ENCODE results near the gene FUBP3.

The FUBP3 gene, protein sequence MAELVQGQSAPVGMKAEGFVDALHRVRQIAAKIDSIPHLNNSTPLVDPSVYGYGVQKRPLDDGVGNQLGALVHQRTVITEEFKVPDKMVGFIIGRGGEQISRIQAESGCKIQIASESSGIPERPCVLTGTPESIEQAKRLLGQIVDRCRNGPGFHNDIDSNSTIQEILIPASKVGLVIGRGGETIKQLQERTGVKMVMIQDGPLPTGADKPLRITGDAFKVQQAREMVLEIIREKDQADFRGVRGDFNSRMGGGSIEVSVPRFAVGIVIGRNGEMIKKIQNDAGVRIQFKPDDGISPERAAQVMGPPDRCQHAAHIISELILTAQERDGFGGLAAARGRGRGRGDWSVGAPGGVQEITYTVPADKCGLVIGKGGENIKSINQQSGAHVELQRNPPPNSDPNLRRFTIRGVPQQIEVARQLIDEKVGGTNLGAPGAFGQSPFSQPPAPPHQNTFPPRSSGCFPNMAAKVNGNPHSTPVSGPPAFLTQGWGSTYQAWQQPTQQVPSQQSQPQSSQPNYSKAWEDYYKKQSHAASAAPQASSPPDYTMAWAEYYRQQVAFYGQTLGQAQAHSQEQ

DNA sequence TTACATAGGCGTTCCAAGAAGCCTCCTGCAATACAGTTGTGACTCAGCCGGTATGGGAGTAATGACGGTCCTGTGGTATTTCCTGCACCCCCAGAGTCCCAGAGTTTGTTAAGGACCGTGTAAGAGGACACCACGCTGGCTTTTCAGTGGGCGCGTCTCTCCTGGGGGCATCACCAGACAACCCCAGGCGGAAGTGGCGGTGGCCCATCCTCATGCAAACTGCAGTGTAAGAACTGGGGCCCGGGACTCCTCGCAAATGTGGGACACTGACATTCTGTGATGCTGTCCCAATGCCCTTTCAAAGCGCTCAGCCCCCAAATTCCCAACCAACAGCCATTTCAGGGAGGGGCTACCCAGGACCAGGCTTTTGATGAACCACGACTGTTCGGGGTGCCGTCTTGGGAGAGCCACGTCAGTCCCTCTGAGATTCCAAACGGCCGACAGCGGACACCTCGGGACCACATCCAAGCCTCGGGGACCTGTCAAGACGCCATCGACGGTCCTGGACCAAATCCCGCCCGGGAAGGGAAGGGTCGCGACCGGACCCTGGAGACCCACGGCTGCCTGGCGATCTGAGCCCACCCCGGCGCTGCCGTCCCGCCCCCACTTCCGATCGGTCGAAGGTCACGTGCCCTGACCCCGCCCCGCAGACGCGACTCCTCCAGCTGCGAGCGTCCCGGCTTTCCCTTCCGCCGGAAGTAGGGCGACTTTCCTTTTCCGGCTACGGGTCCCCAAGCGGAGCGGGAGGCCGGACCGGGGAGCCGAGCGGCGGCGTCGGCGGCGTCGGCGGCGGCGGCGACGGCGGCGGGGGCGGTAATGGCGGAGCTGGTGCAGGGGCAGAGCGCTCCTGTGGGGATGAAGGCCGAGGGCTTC, at the start of gene FUBP3:
Gene FUBP3, plus strand, starts transcription at position 713 of the 873 bp plus-strand sequence. Its CDS starts 104 bp downstream, at position 817.
- FAIRE-seq: no peak

DNA sequence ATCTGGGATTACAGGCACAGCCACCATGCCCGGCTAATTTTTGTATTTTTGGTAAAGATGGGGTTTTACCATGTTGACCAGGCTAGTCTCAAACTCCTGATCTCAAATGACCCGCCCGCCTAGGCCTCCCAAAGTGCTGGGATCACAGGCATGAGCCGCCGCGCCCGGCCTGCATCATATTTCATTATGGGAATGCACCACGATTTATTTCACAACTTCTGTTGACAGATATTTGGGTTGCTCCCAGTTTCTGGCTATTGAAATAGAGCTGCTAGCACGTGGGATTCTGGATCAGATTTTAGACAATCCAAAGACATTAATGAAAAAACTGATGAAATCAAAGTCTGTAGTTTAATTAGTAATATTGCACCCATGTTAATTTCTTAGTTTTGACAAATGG, 48.4 kb upstream of the FUBP3 start:
- FAIRE-seq: no peak

DNA sequence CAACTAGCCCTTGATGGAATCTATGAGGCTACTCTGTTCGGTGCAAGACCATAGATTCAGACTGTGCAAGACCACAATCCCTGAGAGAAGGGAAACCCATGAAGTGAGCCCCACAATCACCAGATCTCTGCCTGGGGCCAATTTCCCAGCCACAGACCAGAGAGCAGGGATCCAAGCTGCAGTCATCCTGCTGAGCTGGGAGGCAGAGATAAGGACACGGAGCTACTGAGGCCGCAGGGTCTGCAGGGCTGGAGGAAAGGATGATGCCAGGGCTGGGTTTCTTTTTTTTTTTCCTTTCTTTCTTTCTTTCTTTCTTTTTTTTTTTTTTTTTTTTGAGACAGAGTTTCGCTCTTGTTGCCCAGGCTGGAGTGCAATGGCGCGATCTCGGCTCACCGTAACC, 47.7 kb upstream of the FUBP3 start:
- FAIRE-seq: no peak

DNA sequence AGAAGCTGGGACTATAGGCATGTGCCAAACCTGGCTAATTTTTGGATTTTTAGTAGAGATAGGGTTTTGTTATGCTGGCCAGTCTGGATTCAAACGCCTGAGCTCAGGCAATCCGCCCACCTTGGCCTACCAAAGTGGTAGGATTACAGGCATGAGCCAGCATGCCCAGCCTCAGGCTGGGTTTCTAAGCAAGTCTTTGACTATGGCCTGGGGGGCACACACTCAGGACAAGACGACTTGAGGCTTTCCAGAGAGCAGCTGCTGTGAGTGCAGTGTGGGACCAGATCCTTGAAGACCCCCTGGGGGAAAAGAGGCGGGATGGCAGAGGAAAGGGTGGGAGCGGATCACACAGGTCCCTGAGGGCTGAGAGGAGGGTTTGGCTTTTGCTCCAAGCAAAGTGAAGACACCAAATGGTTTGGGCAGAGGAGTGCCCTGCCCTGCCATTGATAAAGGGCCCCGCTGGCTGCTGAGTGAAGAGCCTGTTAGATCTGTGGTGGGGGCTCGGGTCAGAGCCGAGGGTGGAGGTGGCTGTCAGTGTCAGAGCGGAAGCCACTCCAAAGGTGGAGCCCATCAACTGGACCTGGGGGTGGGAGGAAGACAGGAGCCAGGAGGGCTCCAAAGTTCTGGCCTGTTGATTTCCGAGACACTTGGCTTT, 46.8 kb upstream of the FUBP3 start:
- FAIRE-seq: no peak

DNA sequence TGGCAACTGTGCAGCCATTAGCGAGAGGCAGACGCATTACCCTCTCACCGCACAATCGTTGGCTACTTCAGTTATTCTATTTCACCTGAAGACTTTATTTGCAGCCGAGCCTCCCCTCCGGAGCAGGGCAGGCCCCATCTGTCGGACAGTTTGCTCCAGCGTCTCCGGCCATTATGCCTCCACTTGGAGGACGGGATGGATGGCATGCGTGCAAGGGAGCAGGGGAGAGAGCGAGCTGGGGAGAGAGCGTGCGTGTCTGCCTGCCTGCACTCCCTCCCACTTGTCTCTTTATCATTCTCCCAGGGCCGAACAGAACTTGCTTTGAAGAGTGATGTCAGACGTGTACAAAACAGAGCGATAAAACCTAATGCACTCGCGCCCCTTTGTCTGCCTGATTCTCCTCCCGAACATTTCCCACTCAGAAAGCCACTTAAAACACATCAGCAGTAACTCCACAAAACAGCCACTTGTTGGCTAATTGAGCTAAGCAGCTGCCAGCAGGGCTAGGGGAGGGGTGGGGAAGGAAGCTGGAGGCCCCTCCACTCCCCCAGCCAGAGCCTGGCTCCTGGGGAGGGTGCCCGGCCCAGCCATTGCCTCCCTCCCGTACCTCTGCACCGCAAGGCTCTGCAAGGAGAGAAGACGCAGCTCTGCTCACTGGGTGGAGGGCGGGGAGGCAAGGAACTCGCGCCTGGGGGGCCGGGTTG, 43.4 kb upstream of the FUBP3 start:
- no peak for FAIRE-seq

DNA sequence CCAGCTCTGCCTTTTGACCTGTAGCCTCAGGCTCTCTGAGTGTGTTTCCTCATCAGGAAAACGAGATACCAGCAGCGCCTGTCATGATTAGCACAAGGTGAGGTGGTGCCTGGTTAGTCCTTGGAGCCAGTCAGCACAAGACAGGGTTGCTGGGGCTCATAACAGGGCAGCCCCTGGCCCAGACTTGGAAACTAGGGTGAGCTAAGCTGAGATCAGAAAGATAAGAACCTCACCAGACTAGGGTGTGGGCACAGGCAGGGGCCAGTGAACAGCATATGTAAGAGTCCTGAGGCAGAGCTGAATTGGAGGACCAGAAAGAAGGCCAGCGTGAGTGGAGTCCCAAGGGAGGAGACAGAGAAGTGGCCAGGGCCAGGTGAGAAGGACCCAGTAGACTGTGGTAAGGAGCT, 42.7 kb upstream of the FUBP3 start:
- no peak for FAIRE-seq

DNA sequence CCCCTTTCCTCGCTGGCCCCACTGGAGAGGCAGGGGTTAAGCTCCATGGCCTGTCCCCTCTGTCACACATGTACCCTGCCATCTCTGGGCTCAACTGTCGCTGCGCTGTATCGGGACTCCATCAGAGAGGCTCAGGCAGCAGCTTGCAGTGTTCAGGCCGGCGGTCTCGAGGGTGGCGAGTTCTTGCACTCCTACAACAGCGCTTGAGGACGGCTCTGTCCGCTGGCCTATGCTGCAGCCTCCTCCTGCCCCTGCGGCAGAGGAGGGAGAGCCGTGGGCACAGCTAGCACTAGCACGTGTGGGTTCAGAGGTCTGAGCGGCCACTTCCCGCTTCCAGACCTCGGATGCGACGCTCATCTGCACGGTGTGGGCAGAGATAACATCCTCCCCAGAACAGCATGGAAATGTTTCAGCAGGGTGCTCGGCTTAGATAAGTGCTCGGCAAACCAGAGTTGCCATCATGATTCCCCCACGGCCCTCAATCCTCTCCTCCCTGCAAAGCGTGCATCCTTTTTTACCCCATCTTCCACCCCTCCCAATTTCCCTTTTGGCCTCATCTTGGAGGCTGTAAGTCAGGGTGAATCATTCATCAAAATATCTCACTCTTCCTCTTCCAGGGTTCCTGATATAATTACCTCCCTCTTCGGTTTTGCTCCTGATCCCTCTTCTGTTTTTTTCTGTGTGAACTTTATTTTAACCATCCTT, 41.9 kb upstream of the FUBP3 start:
- no peak for FAIRE-seq

DNA sequence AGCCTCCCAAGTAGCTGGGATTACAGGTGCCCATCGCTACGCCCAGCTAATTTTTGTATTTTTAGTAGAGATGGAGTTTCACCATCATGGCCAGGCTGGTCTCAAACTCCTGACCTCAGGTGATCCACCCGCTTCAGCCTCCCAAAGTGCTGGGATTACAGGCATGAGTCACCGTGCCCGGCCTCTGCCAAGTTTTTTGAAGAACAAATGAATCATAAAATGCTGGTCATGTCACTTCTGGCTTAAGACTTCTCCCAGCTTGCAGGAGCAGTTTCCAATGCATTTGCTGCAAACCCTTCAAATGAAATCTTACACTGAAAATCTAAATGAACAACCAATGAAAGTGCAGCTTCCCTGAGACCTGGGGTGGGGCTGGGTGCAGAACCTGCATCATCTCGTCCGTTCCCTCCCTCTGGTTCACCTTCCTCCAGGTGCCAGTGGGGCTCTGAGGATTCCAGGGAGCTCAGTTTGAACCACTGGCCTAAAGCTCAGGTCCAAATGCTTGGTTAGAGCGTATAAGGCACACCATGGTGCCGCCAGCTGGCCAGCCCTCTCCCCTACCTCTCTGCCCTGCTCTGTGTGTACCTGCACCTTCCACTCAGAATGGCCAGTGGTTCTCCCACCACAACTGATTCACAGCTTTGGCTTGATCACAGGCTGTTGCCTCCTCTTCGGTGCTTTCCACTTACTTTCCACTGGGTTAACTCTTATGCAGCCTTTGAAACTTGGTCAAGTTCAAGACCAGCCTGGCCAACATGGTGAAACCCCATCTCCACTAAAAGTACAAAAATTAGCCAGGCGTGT, 39.8 kb upstream of the FUBP3 start:
- no peak for FAIRE-seq

DNA sequence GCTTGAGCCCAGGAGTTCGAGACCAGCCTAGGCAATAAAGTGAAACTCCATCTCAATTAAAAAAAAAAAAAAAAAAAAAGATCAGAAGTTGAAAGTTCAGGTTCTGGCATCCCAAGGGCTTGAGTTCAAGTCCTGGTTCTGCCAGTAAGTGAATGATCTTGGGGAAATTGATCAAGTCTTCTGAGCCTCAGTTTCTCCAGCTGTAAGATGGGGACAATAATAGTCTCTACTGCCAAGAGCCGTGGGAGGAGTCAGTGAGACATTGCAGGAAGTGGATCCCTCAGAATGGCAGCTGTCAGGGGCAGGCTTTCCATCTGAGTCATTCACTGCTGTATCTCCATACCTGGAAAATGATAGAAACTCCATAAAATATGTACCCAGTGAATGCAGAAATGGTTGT, 37.8 kb upstream of the FUBP3 start:
- no peak for FAIRE-seq

DNA sequence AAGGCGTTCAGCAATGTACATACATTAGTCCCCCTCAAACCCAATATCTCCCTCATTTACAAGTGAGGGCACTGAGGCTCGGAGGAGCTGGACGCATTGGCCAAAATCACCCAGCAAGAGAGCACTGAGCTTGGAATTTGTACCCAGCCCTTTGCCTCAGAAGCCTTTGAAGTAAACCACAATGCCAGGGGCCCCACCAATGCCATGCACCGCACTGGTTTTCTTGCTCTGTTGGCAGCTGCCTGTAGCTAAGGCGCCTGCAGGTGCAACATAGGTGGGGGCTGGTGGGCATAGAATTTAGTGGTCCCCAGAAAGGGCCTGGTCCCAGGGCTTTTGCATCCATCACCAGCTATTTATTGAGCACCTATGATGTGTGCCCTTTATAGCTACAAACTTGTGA, 37.3 kb upstream of the FUBP3 start:
- FAIRE-seq: no peak

DNA sequence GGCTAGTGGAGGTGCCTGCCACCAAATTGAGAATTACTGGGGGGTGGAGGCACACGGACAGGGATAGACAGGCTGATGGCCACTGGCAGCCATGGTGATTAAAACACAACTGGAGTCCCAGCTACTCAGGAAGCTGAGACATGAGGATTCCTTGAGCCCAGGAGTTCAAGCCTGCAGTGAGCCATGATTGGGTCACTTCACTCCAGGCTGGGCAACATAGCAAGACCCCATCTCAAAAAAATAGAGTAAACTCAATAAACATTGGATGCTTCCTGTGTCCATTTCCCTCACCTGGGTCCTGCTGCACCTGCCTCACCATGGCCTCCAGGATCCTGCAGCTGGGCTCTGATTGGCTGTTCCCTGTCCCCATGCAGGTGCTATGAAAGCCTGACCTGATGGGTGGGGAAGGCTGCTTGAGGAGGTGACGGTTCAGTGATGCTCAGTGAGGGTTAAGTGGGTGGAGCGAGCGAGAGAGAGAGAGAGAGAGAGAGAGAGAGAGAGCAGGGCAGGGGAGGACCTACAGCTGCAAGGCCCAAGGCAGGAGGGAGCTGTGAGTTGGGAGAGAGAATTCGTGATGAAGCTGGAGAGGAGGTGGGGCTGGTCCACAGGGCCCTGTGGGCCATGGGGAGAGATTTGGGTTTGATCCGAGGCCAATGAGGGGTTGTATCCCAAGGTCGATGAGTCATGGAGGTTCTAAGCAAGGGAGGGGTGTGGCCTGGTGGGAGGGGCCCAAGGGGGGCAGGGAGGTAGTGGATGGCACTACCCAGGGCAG, 36.7 kb upstream of the FUBP3 start:
- no peak for FAIRE-seq

DNA sequence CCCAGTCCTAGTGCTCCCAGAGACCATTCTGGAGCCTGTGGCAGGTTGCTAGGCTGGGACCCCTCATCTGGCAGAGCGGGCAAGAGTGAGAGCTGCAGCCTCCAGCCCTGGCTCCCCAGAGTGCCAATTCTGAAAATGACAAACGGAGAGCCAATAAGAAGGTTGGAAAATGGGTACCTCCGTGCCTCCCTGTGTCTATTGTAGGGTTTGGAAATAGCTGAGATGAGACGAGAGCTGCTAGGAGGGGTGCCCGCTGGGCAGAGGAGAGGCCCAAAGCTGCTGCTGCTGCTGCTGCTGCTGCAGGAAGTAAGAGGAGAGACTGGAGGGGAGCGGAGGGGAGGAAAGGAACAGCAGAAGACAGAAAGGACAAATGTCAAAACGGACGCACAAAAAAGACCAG, 36.0 kb upstream of the FUBP3 start:
- FAIRE-seq: no peak

DNA sequence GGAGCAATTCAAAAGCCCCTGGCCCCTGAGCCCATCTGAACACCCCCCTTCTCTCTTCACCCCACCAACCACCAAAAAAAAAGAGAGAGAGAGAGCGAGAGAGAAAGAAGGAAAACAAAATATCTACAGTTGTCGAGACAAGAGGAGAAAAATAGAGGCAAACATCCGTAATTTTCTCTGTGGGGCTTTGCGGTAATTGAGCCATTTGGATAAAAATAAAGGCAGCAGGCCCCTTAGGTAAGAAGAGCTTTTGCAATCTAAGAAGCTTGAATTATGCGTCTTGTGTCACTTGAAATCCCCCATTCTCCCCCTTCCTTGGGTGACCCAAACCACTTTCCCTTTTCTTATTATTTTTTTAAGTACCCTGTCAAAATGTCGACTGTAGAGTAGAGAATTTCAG, 35.5 kb upstream of the FUBP3 start:
- FAIRE-seq: no peak

DNA sequence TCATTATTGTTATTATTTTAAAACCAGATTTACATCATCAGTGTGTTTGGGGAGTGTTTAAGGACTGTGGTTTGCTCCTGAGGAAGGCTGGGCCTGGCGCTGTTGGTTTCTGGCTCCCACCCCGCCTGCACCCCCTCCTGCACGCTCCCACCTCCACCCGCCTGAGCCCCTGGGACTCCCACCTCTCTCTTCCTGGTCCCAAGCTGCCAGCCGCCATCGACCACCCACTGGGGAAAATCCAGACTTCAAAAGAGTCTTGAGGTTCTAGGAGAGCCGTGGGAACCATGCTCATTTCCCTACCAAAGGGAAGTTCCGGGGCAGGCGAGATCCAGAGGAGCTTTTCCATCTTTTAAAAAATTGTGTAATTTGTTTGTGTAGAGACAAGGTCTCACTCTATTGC, 35.0 kb upstream of the FUBP3 start:
- FAIRE-seq: no peak

DNA sequence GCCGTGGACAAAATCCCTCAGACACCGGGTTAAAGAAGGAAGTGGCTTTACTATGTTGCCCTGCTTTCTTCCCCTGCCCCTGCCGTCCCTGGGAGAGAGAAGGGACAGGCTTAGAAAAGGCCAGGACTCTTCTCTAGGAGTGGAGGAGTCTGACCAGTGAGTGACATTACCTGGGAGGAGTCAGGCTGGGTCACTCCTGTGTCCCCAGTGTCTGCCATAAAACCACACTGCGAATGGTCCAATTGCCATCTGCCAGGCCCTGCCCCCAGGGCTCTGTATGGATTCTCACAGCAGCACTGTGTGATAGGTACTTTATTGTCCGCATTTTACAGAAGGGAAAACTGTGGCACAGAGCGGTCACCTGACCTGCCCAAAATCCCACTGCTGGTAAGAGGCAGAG, 31.3 kb upstream of the FUBP3 start:
- no peak for FAIRE-seq

DNA sequence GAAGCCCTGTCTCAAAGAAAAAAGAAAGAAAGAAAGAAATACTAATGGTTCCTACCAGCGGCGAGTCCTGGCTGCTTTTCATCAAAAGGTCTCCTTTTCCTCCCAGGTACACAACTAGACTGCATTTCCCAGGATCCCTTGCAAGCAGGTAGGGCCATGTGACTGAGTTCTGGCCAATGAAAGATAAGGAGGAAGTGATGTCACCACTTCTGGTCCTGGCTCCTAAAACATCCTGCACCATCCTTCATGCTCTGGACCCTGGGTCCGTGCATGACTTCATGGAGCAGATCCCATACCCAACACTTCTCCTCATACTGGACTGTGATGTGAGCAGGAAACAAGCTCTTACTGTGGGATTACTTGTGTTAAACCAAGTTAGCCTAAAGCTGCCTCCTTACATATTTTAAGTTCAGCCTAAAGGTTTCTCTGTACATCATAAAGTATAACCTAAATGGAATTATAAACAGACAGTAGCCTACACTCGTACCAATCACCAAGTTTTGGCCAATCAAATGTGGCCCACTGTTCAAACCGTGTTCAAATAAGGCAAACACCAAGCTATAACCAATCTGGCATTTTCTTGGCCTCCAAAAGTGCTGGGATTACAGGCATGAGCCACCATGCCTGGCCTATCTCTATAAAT, 30.2 kb upstream of the FUBP3 start:
- no peak for FAIRE-seq

DNA sequence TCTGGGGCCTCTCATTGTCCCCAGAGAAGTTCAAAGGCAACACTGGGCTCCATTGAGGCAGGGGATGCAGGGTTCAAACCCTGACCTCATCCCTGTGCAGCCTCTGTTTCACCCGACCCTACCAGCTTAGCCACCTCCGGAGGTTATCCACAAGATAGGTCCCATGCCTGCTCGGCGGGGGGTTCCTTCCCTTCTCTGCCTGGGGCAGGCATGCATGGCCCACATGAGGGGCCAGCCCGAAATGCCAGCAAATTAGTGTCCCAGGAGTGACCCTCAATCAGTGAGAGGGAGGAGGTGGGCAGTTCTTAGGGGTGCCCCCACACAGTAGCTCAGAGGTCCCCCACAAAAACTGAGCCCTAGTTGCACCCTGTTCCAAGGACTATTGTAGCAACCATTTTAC, 24.8 kb upstream of the FUBP3 start:
- no peak for FAIRE-seq

DNA sequence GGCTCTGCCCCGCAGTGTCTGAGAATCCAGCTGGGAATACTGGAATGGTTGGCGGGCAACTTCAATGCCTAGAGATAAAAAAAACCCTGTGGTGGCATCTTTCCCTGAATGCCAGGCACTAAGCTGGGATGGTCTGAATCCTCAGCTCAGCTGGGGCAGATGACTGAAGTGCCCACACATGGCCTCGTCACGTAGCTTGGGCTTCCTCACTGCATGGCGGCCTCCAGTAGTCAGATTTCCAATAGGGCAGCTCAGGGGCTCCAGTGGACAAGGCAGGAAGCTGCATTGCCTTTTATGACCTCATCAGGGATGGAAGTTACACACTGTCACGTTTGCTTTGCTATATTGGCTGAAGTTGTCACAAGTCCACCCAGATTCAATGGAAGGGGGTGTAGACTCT, 24.3 kb upstream of the FUBP3 start:
- no peak for FAIRE-seq

DNA sequence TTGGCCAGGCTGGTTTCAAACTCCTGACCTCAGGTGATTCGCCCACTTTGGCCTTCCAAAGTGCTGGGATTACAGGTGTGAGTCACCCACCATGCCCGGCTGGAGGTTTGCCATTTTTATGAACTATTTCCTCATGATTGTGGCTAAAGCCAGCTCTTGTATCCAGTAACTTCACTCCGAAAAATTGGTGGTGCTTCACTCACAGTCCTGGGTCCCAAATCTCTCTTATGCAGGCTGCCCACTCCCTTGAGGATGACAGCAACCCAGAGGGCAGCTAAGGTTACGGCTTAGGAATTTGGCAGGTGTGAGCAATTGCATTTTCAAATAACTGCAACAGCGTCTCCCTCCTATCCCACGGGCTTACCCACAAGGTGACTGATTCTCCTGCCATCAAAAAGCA, 23.4 kb upstream of the FUBP3 start:
- FAIRE-seq: no peak
